C4-2B (cell line): ENCODE results near the gene HTR3B.

Source experiments
- CTCF ChIP-seq: fragments of 450-650 bp; conservative IDR thresholded peaks from 2 replicates; pipeline ENCODE4 v1.5.1; 2017; ENCODE audit warnings: mild to moderate bottlenecking
- ZFX ChIP-seq: fragments of 450-650 bp; IDR thresholded peaks from 2 replicates; pipeline ENCODE4 v1.6.1; 2017

GRCh38 chr11:113904379-113905101 lies at the start of gene HTR3B:
- TF ChIP-seq CTCF (no peak), ZFX (no peak)
